PC-3 (cell line): Measurements from ENCODE around the gene CRYBA1. TPM values are rescaled to one million over a fixed set of nuclear protein-coding genes. Genes with fewer than 3 reads are reported as not detected.

Experiments used
- ATAC-seq: fragments of 200-7000 bp; cut with Tn5 transposase; 2 replicates; pipeline ENCODE4 v1.9.1; 2020; ENCODE audit warnings: mild to moderate bottlenecking, moderate library complexity
- BruUV-seq: library from RNA; stranded (reverse); fragments of 400-500 nt; replicated peaks from 2 replicates; lab custom pipeline; 2021; lab: Mats Ljungman, UMichigan
- CTCF ChIA-PET: fragments of 300-600 bp; sonication (Branson Sonifier 250); formaldehyde crosslinking; loops from one replicate; lab custom pipeline; 2022; ENCODE audit warnings: antibody characterized with exemption; lab: Charles Lee
- POLR2A ChIA-PET: fragments of 300-600 bp; sonication (Branson Sonifier 250); formaldehyde crosslinking; loops from one replicate; lab custom pipeline; 2022; ENCODE audit warnings: antibody characterized with exemption; ENCODE audit not compliant: unreplicated experiment; lab: Charles Lee
- DNase-seq: peaks from one replicate; pipeline ENCODE4 v3.0.0-alpha.2; 2015
- H2AFZ ChIP-seq: fragments of 300-600 bp; sonication (generic); 2 replicates; pipeline ENCODE4 v1.6.0; 2016; ENCODE audit warnings: antibody characterized with exemption, low read length
- H3F3A ChIP-seq: fragments of 300-600 bp; sonication (generic); one replicate; pipeline ENCODE4 v1.6.0; 2017; ENCODE audit warnings: antibody characterized with exemption, low read length, control low read depth, mild to moderate bottlenecking; ENCODE audit not compliant: unreplicated experiment
- H3K27ac ChIP-seq: fragments of 300-600 bp; sonication (generic); 2 replicates; pipeline ENCODE4 v1.5.1; 2016; ENCODE audit warnings: mild to moderate bottlenecking, low read length
- H3K27me3 ChIP-seq: fragments of 300-600 bp; sonication (generic); 2 replicates; pipeline ENCODE4 v1.6.1; 2016; ENCODE audit warnings: low read length, mixed read lengths
- H3K36me3 ChIP-seq: fragments of 300-600 bp; sonication (generic); 2 replicates; pipeline ENCODE4 v1.6.1; 2016; ENCODE audit warnings: low read depth, mixed run types, low read length, mixed read lengths
- H3K4me1 ChIP-seq: fragments of 300-600 bp; sonication (generic); 2 replicates; pipeline ENCODE4 v1.5.1; 2016; ENCODE audit warnings: low read length; ENCODE audit not compliant: insufficient read depth
- H3K4me2 ChIP-seq: fragments of 300-600 bp; sonication (generic); 2 replicates; pipeline ENCODE4 v1.6.0; 2016; ENCODE audit warnings: low read length
- H3K4me3 ChIP-seq: fragments of 300-600 bp; sonication (generic); 2 replicates; pipeline ENCODE4 v1.5.1; 2016; ENCODE audit warnings: mild to moderate bottlenecking, low read length, mixed read lengths
- H3K79me2 ChIP-seq: fragments of 300-600 bp; sonication (generic); 2 replicates; pipeline ENCODE4 v1.6.1; 2017; ENCODE audit warnings: low read length, mixed read lengths
- H3K9ac ChIP-seq: fragments of 300-600 bp; sonication (generic); 2 replicates; pipeline ENCODE4 v1.6.0; 2016; ENCODE audit warnings: mild to moderate bottlenecking, low read length
- H3K9me2 ChIP-seq: fragments of 300-600 bp; sonication (generic); replicated peaks from 2 replicates; pipeline ENCODE4 v1.6.1; 2016; ENCODE audit warnings: mixed run types, low read length, mixed read lengths
- H3K9me3 ChIP-seq: fragments of 300-600 bp; sonication (generic); 2 replicates; pipeline ENCODE4 v1.6.1; 2016; ENCODE audit warnings: low read length, mixed read lengths
- H4K20me1 ChIP-seq: fragments of 300-600 bp; sonication (generic); 2 replicates; pipeline ENCODE4 v1.6.1; 2016; ENCODE audit warnings: low read length, mixed read lengths
- EZH2 ChIP-seq: fragments of 300-600 bp; sonication (generic); IDR thresholded peaks from one replicate; pipeline ENCODE4 v1.6.1; 2017; ENCODE audit warnings: antibody characterized with exemption, mild to moderate bottlenecking, low read length; ENCODE audit not compliant: unreplicated experiment
- EZH2phosphoT487 ChIP-seq: fragments of 300-600 bp; sonication (generic); IDR thresholded peaks from 2 replicates; pipeline ENCODE4 v1.6.1; 2018; ENCODE audit warnings: mild to moderate bottlenecking, antibody characterized with exemption, low read length, borderline replicate concordance
- intact Hi-C: fragments of 100-400 bp; cut with micrococcal nuclease; formaldehyde crosslinking; loops from 2 replicates; pipeline ENCODE4 v1.9.0; 2023
- total RNA-seq: library from RNA; depleted of rRNA; stranded (reverse); fragments of >200 nt; gene quantifications from 2 replicates; pipeline ENCODE4 v1.2.3, GENCODE V29; 2014
- TF ChIP-seq, protein P1 (sequence below): fragments of 300-600 bp; sonication (generic); conservative IDR thresholded peaks from 2 replicates; pipeline ENCODE4 v1.5.1; 2017; ENCODE audit warnings: antibody characterized with exemption, low read depth, mild to moderate bottlenecking, low read length

CRYBA1 gene
- total RNA-seq, 1 experiment from 2014 or later: not detected

DNA sequence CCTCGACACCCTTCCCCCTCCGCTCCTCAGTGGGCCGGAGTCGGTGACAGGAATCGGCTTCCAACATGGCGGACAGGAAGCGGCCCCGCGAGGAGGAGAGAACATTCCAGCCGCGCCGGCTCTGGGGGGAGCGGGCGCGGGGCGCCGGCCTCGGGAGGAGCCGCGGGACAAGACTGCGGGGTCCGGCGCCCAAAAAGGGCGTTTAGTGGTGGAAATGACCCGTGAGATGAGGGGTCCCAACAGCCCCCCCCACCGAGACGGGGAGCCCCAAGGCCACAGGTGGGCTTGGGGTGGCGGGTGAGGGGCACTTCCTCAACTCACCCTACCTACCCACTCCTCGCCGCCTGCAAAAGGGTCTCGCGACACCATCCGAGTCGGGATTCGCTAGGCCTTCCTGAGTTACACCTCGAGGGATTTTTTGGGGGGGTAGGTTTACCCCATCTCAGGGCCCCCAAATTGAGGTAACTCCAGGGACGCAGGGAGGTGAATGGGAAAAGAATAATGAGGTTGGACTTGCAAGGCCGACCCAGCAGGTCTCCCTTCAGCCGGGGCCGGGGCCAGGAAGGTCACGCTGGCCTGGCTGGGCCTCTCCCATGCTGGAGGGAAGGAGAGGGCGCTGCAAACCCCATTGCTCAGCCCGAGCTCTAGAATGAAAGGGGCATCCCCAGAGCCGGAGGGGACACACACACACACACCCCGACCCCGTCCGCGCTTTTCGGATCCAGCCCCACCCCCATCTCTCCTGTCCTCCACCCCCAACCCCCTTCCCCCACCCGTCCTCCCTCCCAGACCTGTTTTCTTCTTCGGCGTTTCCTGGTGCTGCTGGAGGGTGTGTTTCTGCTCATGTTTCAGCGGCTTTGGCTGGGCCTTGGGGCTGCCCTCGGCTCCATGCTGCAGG, 46.6 kb downstream of the CRYBA1 start:
- peak overlapping the region; percentile 70 for H3K27ac ChIP-seq
- POLR2A ChIA-PET: interaction anchor here (0.6 kb wide), 4 partner anchors 15 to 268 kb away, joined by 3 to 6 read pairs (median 3); no protein-coding TSS in a partner anchor
- peak overlapping the region; percentile 100 for H3K4me3 ChIP-seq
- no peak overlapping the region for H2AFZ ChIP-seq
- ATAC-seq (peak; percentile 18), DNase-seq (peak; percentile 27)
- no peaks in the 10 kb centered on the region for H3F3A ChIP-seq
- peaks cover 37% of the 10 kb centered on the region for H4K20me1 ChIP-seq
- H3K36me3 ChIP-seq: peaks cover 16% of the 10 kb centered on the region
- no peaks in the 10 kb centered on the region for H3K9me2 ChIP-seq
- peak overlapping the region; percentile 89 for H3K4me2 ChIP-seq
- peak overlapping the region; percentile 94 for H3K9ac ChIP-seq
- no peaks in the 10 kb centered on the region for H3K9me3 ChIP-seq
- TF ChIP-seq EZH2 (no peak), EZH2phosphoT487 (no peak)
- TF ChIP-seq, protein P1, sequence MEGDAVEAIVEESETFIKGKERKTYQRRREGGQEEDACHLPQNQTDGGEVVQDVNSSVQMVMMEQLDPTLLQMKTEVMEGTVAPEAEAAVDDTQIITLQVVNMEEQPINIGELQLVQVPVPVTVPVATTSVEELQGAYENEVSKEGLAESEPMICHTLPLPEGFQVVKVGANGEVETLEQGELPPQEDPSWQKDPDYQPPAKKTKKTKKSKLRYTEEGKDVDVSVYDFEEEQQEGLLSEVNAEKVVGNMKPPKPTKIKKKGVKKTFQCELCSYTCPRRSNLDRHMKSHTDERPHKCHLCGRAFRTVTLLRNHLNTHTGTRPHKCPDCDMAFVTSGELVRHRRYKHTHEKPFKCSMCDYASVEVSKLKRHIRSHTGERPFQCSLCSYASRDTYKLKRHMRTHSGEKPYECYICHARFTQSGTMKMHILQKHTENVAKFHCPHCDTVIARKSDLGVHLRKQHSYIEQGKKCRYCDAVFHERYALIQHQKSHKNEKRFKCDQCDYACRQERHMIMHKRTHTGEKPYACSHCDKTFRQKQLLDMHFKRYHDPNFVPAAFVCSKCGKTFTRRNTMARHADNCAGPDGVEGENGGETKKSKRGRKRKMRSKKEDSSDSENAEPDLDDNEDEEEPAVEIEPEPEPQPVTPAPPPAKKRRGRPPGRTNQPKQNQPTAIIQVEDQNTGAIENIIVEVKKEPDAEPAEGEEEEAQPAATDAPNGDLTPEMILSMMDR: no peak
- no peaks in the 10 kb centered on the region for H3K27me3 ChIP-seq
- peaks cover 55% of the 10 kb centered on the region for H3K79me2 ChIP-seq
- intact Hi-C loops: loop anchor here (5.0 kb wide), 1 partner anchor 146 kb away; no protein-coding TSS in a partner anchor
- peaks cover 19% of the 10 kb centered on the region for H3K4me1 ChIP-seq
- CTCF ChIA-PET: interaction anchor here (0.5 to 0.6 kb wide), 3 partner anchors 77 to 144 kb away, joined by 3 to 5 read pairs (median 4); no protein-coding TSS in a partner anchor
- TSS peak; percentile 64 for BruUV-seq

DNA sequence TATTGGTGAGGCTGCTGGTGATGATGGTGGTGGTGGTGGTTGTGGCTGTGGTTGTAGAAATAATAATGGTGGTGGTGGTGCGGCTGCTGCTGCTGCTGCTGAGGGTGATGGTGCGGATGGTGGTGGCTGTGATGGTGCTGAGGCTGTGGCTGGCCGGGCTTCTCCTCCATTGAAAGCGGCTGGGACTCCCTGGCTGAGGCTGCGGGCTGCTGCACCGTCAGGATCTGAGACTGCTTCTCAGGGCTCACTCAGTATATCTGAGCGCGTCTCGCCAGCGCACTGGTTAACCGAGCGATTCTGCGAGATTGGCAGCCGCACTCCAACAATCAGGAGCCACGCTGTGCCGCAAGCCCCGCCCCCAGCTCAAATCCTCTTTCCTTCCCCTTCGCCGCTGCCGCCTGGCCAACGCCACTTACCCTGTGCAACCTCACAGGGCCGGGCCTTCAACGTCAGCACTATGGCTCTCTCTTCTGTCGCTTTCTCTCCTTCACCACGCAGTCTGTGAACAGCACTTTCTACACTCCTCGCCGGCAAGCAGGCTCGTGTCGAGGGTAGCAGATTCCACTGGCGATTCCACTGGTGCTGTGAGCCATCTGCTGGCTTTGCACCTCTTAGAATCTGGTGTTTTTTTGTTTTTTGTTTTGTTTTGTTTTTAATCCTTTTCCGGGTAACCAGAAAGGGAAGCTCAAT, 47.4 kb downstream of the CRYBA1 start, which contains the start of gene NUFIP2:
Gene NUFIP2 (minus strand): TSS at position 259 of the 690 bp plus-strand sequence. CDS start 89 bp downstream, at position 170.
- CTCF ChIA-PET: interaction anchor here (0.6 kb wide), 3 partner anchors 118 to 145 kb away, joined by 3 to 5 read pairs (median 5); no protein-coding TSS in a partner anchor

More for the DNA sequence above, 47.4 kb downstream of the CRYBA1 start, which contains the start of gene NUFIP2:
- POLR2A ChIA-PET: interaction anchor here (0.6 kb wide), 5 partner anchors 15 to 267 kb away, joined by 3 to 12 read pairs (median 3); no protein-coding TSS in a partner anchor
- H3K27me3 ChIP-seq: no peaks in the 10 kb centered on the region
- peak within 1 kb of the TSS; percentile 97 for H2AFZ ChIP-seq
- no peaks in the 10 kb centered on the region for H3K9me3 ChIP-seq
- H3K36me3 ChIP-seq: peaks cover 9% of the 10 kb centered on the region
- H3F3A ChIP-seq: no peaks in the 10 kb centered on the region
- TF ChIP-seq, protein P1: no peak
- TF ChIP-seq EZH2: no peak
- TF ChIP-seq EZH2phosphoT487: no peak
- peak within 1 kb of the TSS; percentile 75 for H3K27ac ChIP-seq
- peaks cover 47% of the 10 kb centered on the region for H3K79me2 ChIP-seq
- no peaks in the 10 kb centered on the region for H3K9me2 ChIP-seq
- peaks cover 29% of the 10 kb centered on the region for H4K20me1 ChIP-seq
- no TSS peak for BruUV-seq
- H3K9ac ChIP-seq: peak within 1 kb of the TSS; percentile 94
- H3K4me3 ChIP-seq: peak within 1 kb of the TSS; percentile 100
- peak within 1 kb of the TSS; percentile 97 for H3K4me2 ChIP-seq
- intact Hi-C loops: loop anchor here (5.0 kb wide), 1 partner anchor 147 kb away; no protein-coding TSS in a partner anchor
- DNase-seq (peak; percentile 96), ATAC-seq (peak; percentile 95)
- H3K4me1 ChIP-seq: peaks cover 19% of the 10 kb centered on the region
